HepG2 (cell line): ENCODE data around the gene FUBP3. TPM values are rescaled to one million over a fixed set of nuclear protein-coding genes. Genes with fewer than 3 reads are reported as not detected.

Experiments
- ARNTL ChIP-seq: sonication (generic); formaldehyde crosslinking; IDR thresholded peaks from 2 replicates; pipeline ENCODE4 v1.4.0; 2020; ENCODE audit warnings: mild to moderate bottlenecking, missing genetic modification reagents
- ASH2L ChIP-seq: fragments of 300-600, 200-600 bp; sonication (generic); IDR thresholded peaks from 2 replicates; pipeline ENCODE4 v1.7.0; 2017; ENCODE audit warnings: low read depth, mild to moderate bottlenecking, moderate library complexity, mixed read lengths, low read length; ENCODE audit not compliant: insufficient read length
- ATF7-NPFF ChIP-seq: sonication (generic); formaldehyde crosslinking; IDR thresholded peaks from 2 replicates; pipeline ENCODE4 v1.8.1; 2023; ENCODE audit warnings: mild to moderate bottlenecking, low read depth, missing genetic modification reagents, moderate library complexity
- BHLHE40 ChIP-seq: IDR thresholded peaks from 2 replicates; pipeline ENCODE4 v1.6.1; 2011; ENCODE audit warnings: low read length, improper control_type of control experiment
- CENPX ChIP-seq: sonication (generic); formaldehyde crosslinking; IDR thresholded peaks from 2 replicates; pipeline ENCODE4 v1.9.0; 2021; ENCODE audit warnings: mild to moderate bottlenecking, missing genetic modification reagents, moderate library complexity
- CTCF ChIP-seq: sonication (generic); formaldehyde crosslinking; IDR thresholded peaks from 2 replicates; pipeline ENCODE4 v1.5.0; 2020; ENCODE audit warnings: mild to moderate bottlenecking, missing genetic modification reagents, moderate library complexity
- DRAP1 ChIP-seq: IDR thresholded peaks from 2 replicates; pipeline ENCODE4 v1.6.1; 2016; ENCODE audit warnings: missing genetic modification reagents, missing compliant biosample characterization
- MED13 ChIP-seq: sonication (generic); formaldehyde crosslinking; IDR thresholded peaks from 2 replicates; pipeline ENCODE4 v1.5.0; 2020; ENCODE audit warnings: missing genetic modification reagents
- NR3C1 ChIP-seq: sonication (generic); formaldehyde crosslinking; IDR thresholded peaks from 2 replicates; pipeline ENCODE4 v1.4.0; 2020; ENCODE audit warnings: missing genetic modification reagents
- SIX4 ChIP-seq: sonication (generic); formaldehyde crosslinking; IDR thresholded peaks from 2 replicates; pipeline ENCODE4 v1.4.0; 2020; ENCODE audit warnings: missing genetic modification reagents
- SKI ChIP-seq: fragments of 450-650 bp; IDR thresholded peaks from one replicate; pipeline ENCODE4 v1.6.1; 2018; ENCODE audit warnings: mild to moderate bottlenecking; ENCODE audit not compliant: partially characterized antibody
- SOX5 ChIP-seq: IDR thresholded peaks from 2 replicates; pipeline ENCODE4 v1.6.1; 2016; ENCODE audit warnings: borderline replicate concordance
- SPEN ChIP-seq: sonication (generic); formaldehyde crosslinking; IDR thresholded peaks from 2 replicates; pipeline ENCODE4 v1.5.1; 2020; ENCODE audit warnings: low read depth, mild to moderate bottlenecking, missing genetic modification reagents
- TMF1 ChIP-seq: sonication (generic); formaldehyde crosslinking; IDR thresholded peaks from 2 replicates; pipeline ENCODE4 v1.8.1; 2022; ENCODE audit warnings: low read depth, missing genetic modification reagents
- ZNF367 ChIP-seq: sonication (generic); formaldehyde crosslinking; IDR thresholded peaks from 2 replicates; pipeline ENCODE4 v1.4.0; 2020; ENCODE audit warnings: missing genetic modification reagents, borderline replicate concordance
- ZNF530 ChIP-seq: sonication (generic); formaldehyde crosslinking; IDR thresholded peaks from 2 replicates; pipeline ENCODE4 v1.5.0; 2020; ENCODE audit warnings: low read depth, mild to moderate bottlenecking, missing genetic modification reagents
- ZNF546 ChIP-seq: sonication (generic); formaldehyde crosslinking; conservative IDR thresholded peaks from 2 replicates; pipeline ENCODE4 v1.8.1; 2023; ENCODE audit warnings: mild to moderate bottlenecking, missing genetic modification reagents
- ZNF574 ChIP-seq: sonication (generic); formaldehyde crosslinking; IDR thresholded peaks from 2 replicates; pipeline ENCODE4 v1.4.0; 2020; ENCODE audit warnings: missing genetic modification reagents
- ZNF772 ChIP-seq: sonication (generic); formaldehyde crosslinking; IDR thresholded peaks from 2 replicates; pipeline ENCODE4 v1.5.0; 2020; ENCODE audit warnings: mild to moderate bottlenecking, missing genetic modification reagents
- ZXDC ChIP-seq: sonication (generic); formaldehyde crosslinking; IDR thresholded peaks from 2 replicates; pipeline ENCODE4 v1.5.0; 2020; ENCODE audit warnings: mild to moderate bottlenecking, missing genetic modification reagents
- polyA plus RNA-seq, 8 experiments: library from polyadenylated mRNA; depleted of rRNA in 3 of 8; stranded (reverse) in 7 of 8; unstranded in 1 of 8; fragments of >200 nt; fragmentation: Illumina TruSeq in 4 of 8; extraction: Trizol in 4 of 8; gene quantifications; 2 replicates each; pipeline versions ENCODE4 v1.2.1 to v1.2.3, GENCODE V29; 2011 to 2016; ENCODE audit warnings: low read depth in 4 of 8, missing spikeins in 1 of 8, mixed read lengths in 1 of 8; ENCODE audit not compliant: insufficient read depth in 1 of 8
- total RNA-seq, 5 experiments: library from RNA; depleted of rRNA; stranded (reverse); fragments of >200 nt; fragmentation: Illumina TruSeq; extraction: Trizol; gene quantifications; 2 replicates each; pipeline ENCODE4 v1.2.3, GENCODE V29; 2016; ENCODE audit warnings: low read depth in 1 of 5

Gene FUBP3
- total and polyA plus RNA-seq, 2 of the 13 experiments (the other 11 are each of a cell fraction or from before 2014, with no cell fraction given): 28.7 to 40.0 TPM

DNA sequence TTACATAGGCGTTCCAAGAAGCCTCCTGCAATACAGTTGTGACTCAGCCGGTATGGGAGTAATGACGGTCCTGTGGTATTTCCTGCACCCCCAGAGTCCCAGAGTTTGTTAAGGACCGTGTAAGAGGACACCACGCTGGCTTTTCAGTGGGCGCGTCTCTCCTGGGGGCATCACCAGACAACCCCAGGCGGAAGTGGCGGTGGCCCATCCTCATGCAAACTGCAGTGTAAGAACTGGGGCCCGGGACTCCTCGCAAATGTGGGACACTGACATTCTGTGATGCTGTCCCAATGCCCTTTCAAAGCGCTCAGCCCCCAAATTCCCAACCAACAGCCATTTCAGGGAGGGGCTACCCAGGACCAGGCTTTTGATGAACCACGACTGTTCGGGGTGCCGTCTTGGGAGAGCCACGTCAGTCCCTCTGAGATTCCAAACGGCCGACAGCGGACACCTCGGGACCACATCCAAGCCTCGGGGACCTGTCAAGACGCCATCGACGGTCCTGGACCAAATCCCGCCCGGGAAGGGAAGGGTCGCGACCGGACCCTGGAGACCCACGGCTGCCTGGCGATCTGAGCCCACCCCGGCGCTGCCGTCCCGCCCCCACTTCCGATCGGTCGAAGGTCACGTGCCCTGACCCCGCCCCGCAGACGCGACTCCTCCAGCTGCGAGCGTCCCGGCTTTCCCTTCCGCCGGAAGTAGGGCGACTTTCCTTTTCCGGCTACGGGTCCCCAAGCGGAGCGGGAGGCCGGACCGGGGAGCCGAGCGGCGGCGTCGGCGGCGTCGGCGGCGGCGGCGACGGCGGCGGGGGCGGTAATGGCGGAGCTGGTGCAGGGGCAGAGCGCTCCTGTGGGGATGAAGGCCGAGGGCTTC, at the start of gene FUBP3 (continued):
- TF ChIP-seq ARNTL (CRISPR knock-in tag) (peak; percentile 79), SPEN (CRISPR knock-in tag) (peak; percentile 83), ATF7-NPFF (CRISPR knock-in tag) (peak; percentile 24; the same call in 1 of the 2 replicates), SIX4 (peak; percentile 47), MED13 (no peak), ZNF367 (CRISPR knock-in tag) (no peak), ZNF772 (CRISPR knock-in tag) (0 out of 2 replicates have a peak, but pooled peaks have one; percentile 44), ZNF530 (CRISPR knock-in tag) (no peak), BHLHE40 (peak; percentile 95), ZNF574 (CRISPR knock-in tag) (peak; percentile 89), SKI (peak; percentile 41), TMF1 (CRISPR knock-in tag) (no peak), CTCF (CRISPR knock-in tag) (no peak), ASH2L (peak; percentile 93), CENPX (no peak), NR3C1 (CRISPR knock-in tag) (no peak), ZXDC (CRISPR knock-in tag) (no peak), SOX5 (no peak), DRAP1 (peak; percentile 51; the same call in 1 of the 2 replicates), ZNF546 (peak; percentile 77)
